GM12878 (cell line): ENCODE measurements around the gene KDM3B.

ENCODE experiments used
- CBFB ChIP-seq: IDR thresholded peaks from 2 replicates; pipeline ENCODE4 v1.6.1; 2016; ENCODE audit warnings: antibody characterized with exemption, low read depth
- EP300 ChIP-seq, 2 experiments: fragments of 150-350 bp in 1 of 2; IDR thresholded peaks; 2 replicates each; pipeline ENCODE4 v1.6.1; 2011 to 2012; ENCODE audit warnings: low read depth in 2 of 2, low read length in 2 of 2, borderline replicate concordance in 1 of 2, improper control_type of control experiment in 1 of 2, inconsistent platforms in 1 of 2; ENCODE audit not compliant: control insufficient read depth in 1 of 2
- TF ChIP-seq, protein P1 (sequence below), 3 experiments: IDR thresholded peaks in 2 of 3; conservative IDR thresholded peaks in 1 of 3; 2 replicates each; pipeline ENCODE4 v1.5.1; 2011; ENCODE audit warnings: low read depth in 3 of 3, low read length in 3 of 3, mild to moderate bottlenecking in 3 of 3, control low read depth in 2 of 3, moderate library complexity in 2 of 3, inconsistent platforms in 1 of 3, mixed read lengths in 1 of 3; ENCODE audit not compliant: control insufficient read depth in 2 of 3, insufficient read depth in 1 of 3; ENCODE audit errors: extremely low read depth in 1 of 3
- TF ChIP-seq, protein P2 (sequence below): IDR thresholded peaks from 2 replicates; pipeline ENCODE4 v1.6.1; 2012; ENCODE audit warnings: low read depth, low read length, improper control_type of control experiment
- TF ChIP-seq, protein P3 (sequence below): fragments of 450-650 bp; IDR thresholded peaks from 2 replicates; pipeline ENCODE4 v1.6.1; 2017; ENCODE audit warnings: antibody characterized with exemption, mild to moderate bottlenecking, moderate library complexity

DNA sequence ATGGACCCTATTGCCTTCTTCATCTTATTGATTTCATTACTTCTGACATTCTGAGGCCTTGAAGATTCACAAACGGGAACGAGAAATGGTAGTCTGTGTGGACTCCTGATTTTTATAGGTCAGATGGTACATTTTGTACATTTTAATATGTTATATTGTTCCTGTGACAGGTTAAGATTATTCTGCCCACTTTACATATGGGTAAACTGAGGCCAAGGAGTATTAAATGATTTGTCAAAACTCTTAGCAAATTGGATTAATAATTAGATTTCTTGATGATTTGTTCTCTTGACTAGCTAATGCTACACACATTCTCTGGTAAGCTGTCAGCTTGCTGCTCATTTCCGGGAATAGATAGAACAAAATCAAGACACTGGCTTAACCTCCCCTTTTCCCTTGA lies 12.5 kb upstream of the KDM3B start:
- TF ChIP-seq, protein P1, sequence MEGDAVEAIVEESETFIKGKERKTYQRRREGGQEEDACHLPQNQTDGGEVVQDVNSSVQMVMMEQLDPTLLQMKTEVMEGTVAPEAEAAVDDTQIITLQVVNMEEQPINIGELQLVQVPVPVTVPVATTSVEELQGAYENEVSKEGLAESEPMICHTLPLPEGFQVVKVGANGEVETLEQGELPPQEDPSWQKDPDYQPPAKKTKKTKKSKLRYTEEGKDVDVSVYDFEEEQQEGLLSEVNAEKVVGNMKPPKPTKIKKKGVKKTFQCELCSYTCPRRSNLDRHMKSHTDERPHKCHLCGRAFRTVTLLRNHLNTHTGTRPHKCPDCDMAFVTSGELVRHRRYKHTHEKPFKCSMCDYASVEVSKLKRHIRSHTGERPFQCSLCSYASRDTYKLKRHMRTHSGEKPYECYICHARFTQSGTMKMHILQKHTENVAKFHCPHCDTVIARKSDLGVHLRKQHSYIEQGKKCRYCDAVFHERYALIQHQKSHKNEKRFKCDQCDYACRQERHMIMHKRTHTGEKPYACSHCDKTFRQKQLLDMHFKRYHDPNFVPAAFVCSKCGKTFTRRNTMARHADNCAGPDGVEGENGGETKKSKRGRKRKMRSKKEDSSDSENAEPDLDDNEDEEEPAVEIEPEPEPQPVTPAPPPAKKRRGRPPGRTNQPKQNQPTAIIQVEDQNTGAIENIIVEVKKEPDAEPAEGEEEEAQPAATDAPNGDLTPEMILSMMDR (IDR thresholded peaks at IDR 0.05 in 2 of 3, conservative IDR thresholded peaks at IDR 0.05 in 1 of 3; ENCODE audit: control insufficient read depth in 2 of 3, extremely low read depth in 1 of 3, insufficient read depth in 1 of 3, low read depth in 3 of 3, low read length in 3 of 3), result no peak
- TF ChIP-seq, protein P2, sequence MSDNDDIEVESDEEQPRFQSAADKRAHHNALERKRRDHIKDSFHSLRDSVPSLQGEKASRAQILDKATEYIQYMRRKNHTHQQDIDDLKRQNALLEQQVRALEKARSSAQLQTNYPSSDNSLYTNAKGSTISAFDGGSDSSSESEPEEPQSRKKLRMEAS, result no peak
- TF ChIP-seq, protein P3, sequence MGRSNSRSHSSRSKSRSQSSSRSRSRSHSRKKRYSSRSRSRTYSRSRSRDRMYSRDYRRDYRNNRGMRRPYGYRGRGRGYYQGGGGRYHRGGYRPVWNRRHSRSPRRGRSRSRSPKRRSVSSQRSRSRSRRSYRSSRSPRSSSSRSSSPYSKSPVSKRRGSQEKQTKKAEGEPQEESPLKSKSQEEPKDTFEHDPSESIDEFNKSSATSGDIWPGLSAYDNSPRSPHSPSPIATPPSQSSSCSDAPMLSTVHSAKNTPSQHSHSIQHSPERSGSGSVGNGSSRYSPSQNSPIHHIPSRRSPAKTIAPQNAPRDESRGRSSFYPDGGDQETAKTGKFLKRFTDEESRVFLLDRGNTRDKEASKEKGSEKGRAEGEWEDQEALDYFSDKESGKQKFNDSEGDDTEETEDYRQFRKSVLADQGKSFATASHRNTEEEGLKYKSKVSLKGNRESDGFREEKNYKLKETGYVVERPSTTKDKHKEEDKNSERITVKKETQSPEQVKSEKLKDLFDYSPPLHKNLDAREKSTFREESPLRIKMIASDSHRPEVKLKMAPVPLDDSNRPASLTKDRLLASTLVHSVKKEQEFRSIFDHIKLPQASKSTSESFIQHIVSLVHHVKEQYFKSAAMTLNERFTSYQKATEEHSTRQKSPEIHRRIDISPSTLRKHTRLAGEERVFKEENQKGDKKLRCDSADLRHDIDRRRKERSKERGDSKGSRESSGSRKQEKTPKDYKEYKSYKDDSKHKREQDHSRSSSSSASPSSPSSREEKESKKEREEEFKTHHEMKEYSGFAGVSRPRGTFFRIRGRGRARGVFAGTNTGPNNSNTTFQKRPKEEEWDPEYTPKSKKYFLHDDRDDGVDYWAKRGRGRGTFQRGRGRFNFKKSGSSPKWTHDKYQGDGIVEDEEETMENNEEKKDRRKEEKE, result no peak
- TF ChIP-seq EP300 (IDR thresholded peaks at IDR 0.05; ENCODE audit: borderline replicate concordance in 1 of 2, control insufficient read depth in 1 of 2, low read depth in 2 of 2, low read length in 2 of 2) (no peak), CBFB (no peak)
